Suprapubic skin (tissue), 4 donors: Measurements from ENCODE around the gene SRSF2. TPM values are rescaled to one million over a fixed set of nuclear protein-coding genes. Genes with fewer than 3 reads are reported as not detected.
"Not testable (repeated sequence)": the region's sequence is repeated elsewhere in the genome, so short reads cannot be mapped to it uniquely, and the experiment has no call there.

Source experiments
- DNase-seq, 2 donors: peaks; one replicate each; pipeline ENCODE4 v3.0.0-alpha.2; 2019; ENCODE audit warnings: low spot score in 2 of 2
- H3K27ac ChIP-seq: fragments of 200-600 bp; sonication (generic); one replicate; pipeline ENCODE4 v1.5.1; 2019
- H3K27me3 ChIP-seq: fragments of 200-600 bp; sonication (generic); one replicate; pipeline ENCODE4 v1.5.1; 2019
- H3K36me3 ChIP-seq: fragments of 200-600 bp; sonication (generic); one replicate; pipeline ENCODE4 v1.5.1; 2019
- H3K4me1 ChIP-seq: fragments of 200-600 bp; sonication (generic); one replicate; pipeline ENCODE4 v1.5.1; 2019
- H3K4me3 ChIP-seq: fragments of 200-600 bp; sonication (generic); one replicate; pipeline ENCODE4 v1.5.1; 2019; ENCODE audit warnings: mild to moderate bottlenecking
- H3K9me3 ChIP-seq: fragments of 200-600 bp; sonication (generic); one replicate; pipeline ENCODE4 v1.5.1; 2019
- CTCF ChIP-seq, 2 donors: fragments of 200-600 bp in 1 of 2; fragments of 450-650 bp in 1 of 2; sonication (generic) in 1 of 2; IDR thresholded peaks; one replicate each; pipeline ENCODE4 v1.5.1; 2016 to 2019; ENCODE audit warnings: antibody characterized with exemption in 2 of 2, mild to moderate bottlenecking in 1 of 2, moderate library complexity in 1 of 2
- EP300 ChIP-seq: sonication (generic); formaldehyde crosslinking; IDR thresholded peaks from one replicate; pipeline ENCODE4 v1.6.1; 2017; ENCODE audit warnings: antibody characterized with exemption
- POLR2A ChIP-seq, 2 donors: fragments of 450-650 bp; IDR thresholded peaks; one replicate each; pipeline ENCODE4 v1.6.1; 2017; ENCODE audit warnings: antibody characterized with exemption in 2 of 2, mild to moderate bottlenecking in 2 of 2, moderate library complexity in 2 of 2
- POLR2AphosphoS5 ChIP-seq, 3 donors: sonication (generic); formaldehyde crosslinking; IDR thresholded peaks; one replicate each; pipeline ENCODE4 v1.6.1; 2017; ENCODE audit warnings: antibody characterized with exemption in 3 of 3
- WGBS: methylation state at CpG from one replicate; pipeline ENCODE4 v1.1.5; 2018; 5-methylcytosine and 5-hydroxymethylcytosine counted together
- total RNA-seq, 4 donors: library from RNA; depleted of rRNA; stranded (reverse); fragments of >200 nt; gene quantifications; one replicate each; pipeline ENCODE4 v1.1.0, GENCODE V29; 2016

SRSF2 gene
- total RNA-seq, 4 donors from 2014 or later: 170 to 253 (median 186) TPM

- Histone ChIP-seq H3K4me3 (no peak overlapping the region), H3K36me3 (peaks cover 24% of the 10 kb centered on the region), H3K4me1 (peaks cover 8% of the 10 kb centered on the region), H3K9me3 (no peaks in the 10 kb centered on the region), H3K27ac (no peak overlapping the region), H3K27me3 (no peaks in the 10 kb centered on the region)
- WGBS: 76% methylated on average over 4 of the region's 4 CpGs
- no peak for DNase-seq
- TF ChIP-seq POLR2AphosphoS5 (IDR thresholded peaks at IDR 0.05) (no peak), POLR2A (IDR thresholded peaks at IDR 0.05) (no peak), EP300 (no peak), CTCF (IDR thresholded peaks at IDR 0.05) (no peak)
These were observed 14.9 kb upstream of the SRSF2 start for GRCh38 chr17:76752006-76752405.

- WGBS: 80% methylated on average over 3 of the region's 3 CpGs
- no peaks in the 10 kb centered on the region for H3K9me3 ChIP-seq
- no peak overlapping the region for H3K4me3 ChIP-seq
- H3K27me3 ChIP-seq: no peaks in the 10 kb centered on the region
- no peak overlapping the region for H3K27ac ChIP-seq
- no peak for TF ChIP-seq POLR2A (IDR thresholded peaks at IDR 0.05)
- TF ChIP-seq EP300: no peak
- TF ChIP-seq CTCF (IDR thresholded peaks at IDR 0.05): no peak
- no peak for TF ChIP-seq POLR2AphosphoS5 (IDR thresholded peaks at IDR 0.05)
- H3K4me1 ChIP-seq: peaks cover 8% of the 10 kb centered on the region
- no peak for DNase-seq
- H3K36me3 ChIP-seq: peaks cover 23% of the 10 kb centered on the region
These were observed 14.4 kb upstream of the SRSF2 start for GRCh38 chr17:76751416-76751993.

GRCh38 chr17:76748657-76749056, 11.5 kb upstream of the SRSF2 start:
- Histone ChIP-seq H3K27ac (no peak overlapping the region), H3K4me3 (no peak overlapping the region), H3K27me3 (no peaks in the 10 kb centered on the region), H3K36me3 (peaks cover 30% of the 10 kb centered on the region), H3K4me1 (peaks cover 8% of the 10 kb centered on the region), H3K9me3 (no peaks in the 10 kb centered on the region)
- TF ChIP-seq CTCF (IDR thresholded peaks at IDR 0.05) (no peak), EP300 (no peak), POLR2AphosphoS5 (IDR thresholded peaks at IDR 0.05) (no peak), POLR2A (IDR thresholded peaks at IDR 0.05) (no peak)
- DNase-seq: no peak
- 88% methylated on average over 1 of the region's 1 CpG for WGBS

- peaks cover 38% of the 10 kb centered on the region for H3K36me3 ChIP-seq
These were observed 10.7 kb upstream of the SRSF2 start for GRCh38 chr17:76747716-76748363.

GRCh38 chr17:76745785-76746184, 8.7 kb upstream of the SRSF2 start:
- H3K27me3 ChIP-seq, H3K9me3 ChIP-seq, H3K4me3 ChIP-seq, DNase-seq, H3K27ac ChIP-seq, H3K4me1 ChIP-seq: not testable (repeated sequence)
- WGBS: 93% methylated on average over 6 of the region's 6 CpGs
- H3K36me3 ChIP-seq: peaks cover 55% of the 10 kb centered on the region

More at GRCh38 chr17:76747716-76748363, 10.7 kb upstream of the SRSF2 start:
- no peak for DNase-seq
- H3K4me3 ChIP-seq: no peak overlapping the region
- peaks cover 5% of the 10 kb centered on the region for H3K4me1 ChIP-seq
- H3K27me3 ChIP-seq: no peaks in the 10 kb centered on the region
- WGBS: 44% methylated on average over 9 of the region's 9 CpGs
- H3K9me3 ChIP-seq: no peaks in the 10 kb centered on the region
- H3K27ac ChIP-seq: peak overlapping the region; percentile 34
- no peak for TF ChIP-seq POLR2A (IDR thresholded peaks at IDR 0.05)
- TF ChIP-seq CTCF (IDR thresholded peaks at IDR 0.05): no peak
- TF ChIP-seq POLR2AphosphoS5 (IDR thresholded peaks at IDR 0.05): no peak
- no peak for TF ChIP-seq EP300
